ENCODE results near the gene IQGAP1.
A peak's percentile ranks its signal among the peaks of the same experiment; 100 is the strongest.
"Not testable (repeated sequence)": the region's sequence is repeated elsewhere in the genome, so short reads cannot be mapped to it uniquely, and the experiment has no call there.

The IQGAP1 gene

DNA sequence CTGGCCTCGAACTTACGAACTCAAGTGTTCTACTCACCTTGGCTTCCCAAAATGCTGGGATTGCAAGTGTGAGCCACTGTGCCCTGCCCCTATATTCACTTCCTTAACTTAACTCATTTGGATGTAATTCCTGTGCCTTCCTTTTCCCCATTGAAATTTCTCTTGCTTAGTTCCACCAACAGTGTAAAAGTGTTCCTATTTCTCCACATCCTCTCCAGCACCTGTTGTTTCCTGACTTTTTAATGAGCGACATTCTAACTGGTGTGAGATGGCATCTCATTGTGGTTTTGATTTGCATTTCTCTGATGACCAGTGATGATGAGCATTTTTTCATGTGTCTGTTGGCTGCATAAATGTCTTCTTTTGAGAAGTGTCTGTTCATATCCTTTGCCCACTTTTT is 21.5 kb downstream of the IQGAP1 start:
- DNase-seq: not testable (repeated sequence)

DNA sequence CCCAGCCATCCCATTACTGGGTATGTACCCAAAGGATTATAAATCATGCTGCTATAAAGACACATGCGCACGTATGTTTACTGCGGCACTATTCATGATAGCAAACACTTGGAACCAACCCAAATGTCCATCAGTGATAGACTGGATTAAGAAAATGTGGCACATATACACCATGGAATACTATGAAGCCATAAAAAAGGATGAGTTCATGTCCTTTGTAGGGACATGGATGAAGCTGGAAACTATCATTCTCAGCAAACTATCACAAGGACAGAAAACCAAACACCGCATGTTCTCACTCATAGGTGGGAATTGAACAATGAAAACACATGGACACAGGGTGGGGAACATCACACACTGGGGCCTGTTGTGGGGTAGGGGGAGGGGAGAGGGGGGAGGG is 22.3 kb downstream of the IQGAP1 start:
- not testable (repeated sequence) for DNase-seq

DNA sequence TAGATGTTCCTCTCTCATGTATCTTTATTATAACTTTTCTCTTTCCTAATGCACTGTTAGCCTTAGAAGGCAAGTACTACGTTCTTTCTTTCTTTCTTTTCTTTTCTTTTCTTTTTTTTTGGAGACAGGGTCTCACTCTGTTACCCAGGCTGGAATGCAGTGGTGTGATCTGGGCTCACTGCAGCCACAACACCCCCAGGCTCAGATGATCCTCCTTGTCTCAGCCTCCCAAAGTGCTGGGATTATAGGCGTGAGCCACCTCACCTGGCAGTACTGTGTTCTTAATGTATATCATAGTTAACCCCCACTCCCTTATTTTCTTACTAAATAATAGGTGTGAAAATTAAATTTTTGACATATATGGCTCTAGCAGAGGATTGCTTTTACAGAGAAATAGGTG is 23.1 kb downstream of the IQGAP1 start:
- no peak for DNase-seq

DNA sequence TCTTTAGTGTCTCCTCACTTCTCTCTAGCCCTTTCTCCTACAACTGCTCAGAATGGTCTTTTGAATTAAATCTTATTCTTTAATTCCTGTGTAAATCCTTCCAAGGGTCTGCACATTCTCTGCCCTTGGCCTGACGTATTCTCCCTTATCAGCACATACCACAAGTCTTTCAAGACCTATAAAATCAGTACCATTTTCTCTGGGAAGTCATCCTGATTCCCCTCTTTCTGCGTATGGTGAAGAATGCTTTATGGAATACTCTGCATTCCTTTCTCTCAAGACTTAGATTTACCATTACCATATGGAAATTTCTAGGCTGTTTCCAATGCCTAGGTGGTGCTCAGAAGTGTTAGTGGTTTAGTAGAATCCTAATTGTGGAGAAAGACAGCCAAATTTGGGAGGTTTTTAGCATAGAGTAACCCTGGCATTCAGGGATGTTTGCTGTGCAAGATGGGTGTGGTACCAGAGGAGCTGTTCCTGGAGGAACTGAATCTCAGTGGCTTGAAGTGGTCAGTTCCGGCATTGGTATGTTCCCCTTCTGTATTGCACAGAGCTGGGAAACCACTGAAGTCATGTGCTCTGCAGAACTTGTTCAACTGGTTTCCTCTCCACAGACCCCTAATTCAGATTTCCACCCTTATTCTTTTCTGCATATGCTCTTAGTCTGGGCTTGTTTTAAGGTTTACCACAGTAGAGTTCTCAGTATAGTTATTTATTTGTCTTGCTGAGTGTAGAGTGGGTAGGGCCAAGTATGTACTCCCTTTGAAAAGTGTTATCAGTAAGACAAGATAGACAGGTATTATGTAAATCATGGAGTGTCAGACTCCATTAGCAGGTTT is 24.5 kb downstream of the IQGAP1 start:
- peak; percentile 87 to 93 (median 92) for DNase-seq

DNA sequence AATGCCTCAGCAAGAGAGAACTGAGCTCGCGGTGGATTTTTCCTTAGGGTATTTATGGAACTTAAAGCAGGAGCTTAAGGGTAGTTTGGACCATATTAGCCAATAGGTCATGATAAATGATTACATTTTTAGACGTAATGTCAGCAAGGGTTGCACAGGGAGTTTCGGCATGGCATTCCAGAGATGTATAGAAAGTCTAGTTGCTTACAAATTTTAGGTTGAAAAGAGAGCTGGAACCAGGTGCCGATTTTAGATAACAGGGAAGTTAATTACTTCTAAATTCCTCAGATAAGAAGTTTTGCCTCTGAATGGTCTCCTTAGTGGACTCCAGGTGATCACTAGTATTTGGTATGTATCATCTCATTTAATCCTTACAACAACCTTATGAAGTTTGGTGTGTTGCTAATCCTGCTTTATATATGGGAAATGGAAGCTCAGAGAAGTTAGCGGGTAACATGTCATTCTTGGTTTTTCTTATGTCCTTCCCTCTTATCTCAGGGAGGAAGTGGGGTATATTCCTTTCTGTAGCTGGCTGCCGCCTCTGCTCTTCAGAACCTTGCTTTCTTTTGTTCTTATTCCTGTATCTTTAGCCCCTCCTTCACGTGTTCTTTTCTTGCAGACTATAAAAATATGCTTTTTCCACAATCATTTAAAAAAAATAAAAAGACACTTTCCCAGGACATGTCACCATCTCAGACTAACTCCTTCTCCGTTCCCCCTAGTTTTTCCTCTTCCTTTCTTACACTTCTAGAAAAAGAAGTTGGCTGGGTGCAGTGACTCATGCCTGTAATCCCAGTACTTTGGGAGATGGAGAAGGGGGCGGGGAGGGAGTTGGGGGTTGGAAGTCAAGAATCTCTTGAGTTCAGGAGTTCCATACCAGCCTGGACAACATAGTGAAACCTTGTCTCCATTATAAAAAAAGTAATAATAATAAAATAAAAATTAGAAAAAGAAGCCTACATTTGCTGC is 25.7 kb downstream of the IQGAP1 start:
- peak; percentile 55 to 64 (median 62) for DNase-seq

DNA sequence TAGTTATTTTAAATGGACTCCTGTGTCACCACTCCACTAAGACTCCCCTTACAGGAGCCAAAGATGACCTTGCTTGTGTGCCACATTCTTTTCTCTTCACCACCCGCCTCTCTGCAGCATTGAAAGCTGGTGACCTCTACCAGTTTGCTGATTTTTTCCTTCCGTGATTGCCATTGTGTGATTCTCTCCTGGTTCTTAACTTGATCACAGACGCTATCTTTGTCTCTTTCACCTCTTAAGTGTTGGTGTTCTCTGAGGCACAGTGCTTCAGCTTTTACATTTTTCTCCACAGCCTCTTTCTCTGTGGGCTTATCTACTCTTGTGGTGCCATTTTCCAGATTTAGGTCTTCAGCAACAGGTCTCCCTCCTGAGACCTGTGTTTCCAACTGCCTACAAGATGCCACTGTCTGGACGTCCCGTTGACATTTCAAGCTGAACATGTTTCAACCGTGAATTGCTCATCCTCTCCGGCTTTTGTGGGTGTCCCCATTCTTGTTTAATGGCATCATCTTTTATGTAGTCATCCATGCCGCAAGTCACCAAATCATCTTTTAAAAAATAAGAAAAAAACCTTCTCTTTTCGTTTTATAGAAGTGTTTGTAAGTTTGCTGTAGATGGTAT is 26.5 kb downstream of the IQGAP1 start:
- peak; percentile 78 to 90 (median 89) for DNase-seq

DNA sequence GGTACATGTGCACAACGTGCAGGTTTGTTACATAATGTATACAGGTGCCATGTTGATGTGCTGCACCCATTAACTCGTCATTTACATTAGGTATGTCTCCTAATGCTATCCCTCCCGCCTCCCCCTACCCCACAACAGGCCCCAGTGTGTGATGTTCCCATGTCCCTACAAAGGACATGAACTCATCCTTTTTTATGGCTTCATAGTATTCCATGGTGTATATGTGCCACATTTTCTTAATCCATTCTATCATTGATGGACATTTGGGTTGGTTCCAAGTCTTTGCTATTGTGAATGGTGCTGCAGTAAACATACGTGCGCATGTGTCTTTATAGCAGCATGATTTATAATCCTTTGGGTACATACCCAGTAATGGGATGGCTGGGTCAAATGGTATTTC is 28.0 kb downstream of the IQGAP1 start:
- not testable (repeated sequence) for DNase-seq

GRCh38 chr15:90418627-90419026 is 30.6 kb downstream of the IQGAP1 start:
- no peak for DNase-seq

DNA sequence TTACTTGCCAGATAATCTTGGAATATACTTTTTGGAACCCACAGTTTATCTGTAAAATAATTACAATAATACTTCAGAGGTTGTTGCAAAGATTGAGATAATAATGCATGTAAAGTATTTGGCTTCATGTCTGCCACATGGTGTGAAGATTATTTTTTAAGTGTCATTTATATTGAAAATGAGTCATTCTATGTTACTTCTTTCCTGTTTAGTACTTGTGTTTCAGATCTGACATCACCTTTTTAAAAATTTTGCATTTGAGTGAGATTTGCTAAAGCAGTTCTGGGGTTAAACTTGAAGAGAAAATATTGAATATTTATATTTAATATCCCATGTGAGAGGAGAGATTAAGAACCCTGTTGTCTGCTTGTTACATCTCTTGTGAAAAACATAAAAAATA is 31.2 kb downstream of the IQGAP1 start:
- no peak for DNase-seq

GRCh38 chr15:90419738-90420406 is 31.8 kb downstream of the IQGAP1 start:
- peak in 2 of 3 donors; percentile 43 to 49 for DNase-seq

- no peak for DNase-seq
Observed at GRCh38 chr15:90420451-90420850, 32.4 kb downstream of the IQGAP1 start.

DNA sequence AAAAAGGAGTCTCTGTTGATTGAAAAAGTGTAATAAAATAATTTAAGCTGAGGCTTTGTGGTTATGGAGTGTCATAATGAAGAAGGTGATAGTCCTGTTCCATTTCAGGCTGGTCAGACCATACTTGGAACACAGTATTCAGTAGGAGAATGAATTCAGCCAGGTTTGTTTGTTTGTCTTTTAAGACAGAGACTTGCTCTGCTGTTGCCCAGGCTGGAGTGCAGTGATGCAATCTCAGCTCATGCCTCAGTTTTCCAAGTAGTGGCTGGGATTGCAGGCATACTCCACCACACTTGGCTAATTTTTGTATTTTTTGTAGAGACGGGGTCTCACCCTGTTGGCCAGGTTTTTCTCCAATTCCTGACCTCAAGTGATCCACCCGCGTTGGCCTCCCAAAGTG is 33.5 kb downstream of the IQGAP1 start:
- DNase-seq: no peak

DNA sequence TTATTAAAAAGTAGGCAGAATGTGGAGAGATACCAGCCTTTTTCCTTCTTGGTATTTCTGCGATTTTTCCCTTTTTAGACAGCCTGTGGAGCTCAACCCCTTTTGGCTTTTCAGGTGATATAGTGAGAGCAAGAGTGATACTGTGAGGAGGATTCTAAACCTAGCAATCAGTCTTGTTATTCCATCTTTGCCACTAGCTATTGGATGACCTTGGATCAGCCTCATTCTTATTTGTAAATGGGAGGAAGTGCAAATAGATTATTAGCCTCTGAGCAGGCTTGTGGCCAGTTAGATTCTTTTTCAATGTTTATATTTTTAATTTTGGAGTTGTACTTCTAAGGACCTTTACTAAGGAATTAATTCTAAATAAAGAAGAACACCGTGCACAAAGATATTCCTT is 34.0 kb downstream of the IQGAP1 start:
- no peak for DNase-seq

- peak; percentile 29 to 66 (median 55) for DNase-seq
Observed at GRCh38 chr15:90422936-90423335, 34.9 kb downstream of the IQGAP1 start.

DNA sequence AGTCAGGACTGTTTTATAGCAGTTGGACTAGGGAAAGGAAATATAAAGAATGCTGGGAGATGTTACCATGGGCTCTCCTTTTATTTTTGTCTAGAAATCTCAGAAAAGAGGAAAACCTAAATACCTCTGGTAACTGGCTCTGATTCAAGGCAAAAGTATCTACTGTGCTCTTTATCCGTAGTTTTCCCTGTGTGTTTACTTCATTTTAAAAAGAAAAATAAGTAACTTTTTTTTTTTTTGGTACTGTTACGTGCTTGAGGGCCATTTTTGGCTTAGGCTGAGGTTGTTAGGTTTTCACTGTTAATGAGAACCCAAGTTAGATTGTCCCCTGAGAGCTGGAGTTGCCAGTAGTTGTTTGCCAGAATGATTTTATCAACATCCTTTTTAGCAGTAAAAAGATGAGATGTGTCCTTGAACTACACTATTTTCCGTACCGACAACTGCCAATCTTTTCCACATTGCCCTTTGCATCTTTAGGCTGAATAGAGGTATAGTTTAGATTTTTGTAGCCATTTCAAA is 35.8 kb downstream of the IQGAP1 start:
- no peak for DNase-seq

GRCh38 chr15:90425726-90426346 is 37.8 kb downstream of the IQGAP1 start:
- DNase-seq: no peak

- no peak for DNase-seq
Observed at GRCh38 chr15:90427185-90427584, 39.1 kb downstream of the IQGAP1 start.

DNA sequence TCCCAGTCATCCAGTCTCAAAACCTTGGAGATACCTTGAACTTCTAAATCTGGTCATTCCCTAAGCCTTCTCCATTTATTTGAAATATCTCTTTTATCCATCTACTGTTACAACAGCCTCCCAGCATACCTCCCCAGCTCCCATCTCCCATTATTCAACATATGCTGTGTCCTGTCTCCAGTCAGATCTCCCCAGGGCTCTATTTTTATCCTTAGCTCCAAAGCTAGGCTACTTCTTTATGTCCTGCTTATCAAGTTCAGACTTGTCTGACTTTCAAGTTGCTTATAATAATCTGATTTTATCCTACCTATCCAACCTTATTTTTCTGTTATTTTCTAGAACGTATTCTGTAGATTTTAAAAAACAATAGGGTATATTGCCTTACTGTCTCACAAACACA is 44.2 kb downstream of the IQGAP1 start:
- no peak for DNase-seq

DNA sequence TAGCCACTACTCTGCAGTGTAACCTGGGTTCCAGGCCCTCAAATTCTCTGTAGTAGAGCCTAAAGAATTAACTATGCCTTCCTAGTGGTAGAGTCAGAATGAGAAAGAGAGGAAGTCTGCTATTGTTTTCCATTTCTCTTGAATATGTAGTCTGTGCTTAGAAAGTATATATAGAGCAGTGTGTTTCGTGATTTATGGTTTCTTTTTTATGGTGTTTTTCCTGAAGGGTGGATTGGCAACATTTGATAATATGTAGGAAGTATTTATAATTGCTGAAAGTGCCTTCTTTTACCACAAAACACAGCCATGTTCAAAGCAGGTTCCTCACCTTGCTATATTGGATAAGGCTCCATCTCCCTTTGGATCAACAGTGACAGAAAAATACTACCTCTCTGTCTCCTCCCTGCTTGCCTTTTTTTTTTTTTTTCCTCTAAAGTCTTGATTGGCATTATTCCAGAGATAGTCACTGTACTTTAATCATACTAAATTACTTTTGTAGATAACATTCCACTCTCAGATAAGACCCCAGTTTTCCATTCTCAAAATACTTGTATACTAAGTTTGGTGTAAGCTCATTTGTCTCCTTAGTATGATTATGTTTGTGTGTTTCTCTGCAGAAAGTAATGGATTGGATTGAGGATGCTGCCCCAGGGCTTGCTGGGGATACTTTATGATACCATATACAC is 47.8 kb downstream of the IQGAP1 start:
- no peak for DNase-seq

GRCh38 chr15:90436952-90437351 is 48.9 kb downstream of the IQGAP1 start:
- DNase-seq: no peak

GRCh38 chr15:90437516-90437915 is 49.5 kb downstream of the IQGAP1 start:
- DNase-seq: no peak
